ENCODE measurements around the gene MBP. TPM values are rescaled to one million over a fixed set of nuclear protein-coding genes. Genes with fewer than 3 reads are reported as not detected.
A peak's percentile ranks its signal among the peaks of the same experiment; 100 is the strongest.

Gene MBP
- total RNA-seq, 6 experiments from 2014 or later = 0.05 to 0.23 (median 0.12) TPM; not detected in 1

DNA sequence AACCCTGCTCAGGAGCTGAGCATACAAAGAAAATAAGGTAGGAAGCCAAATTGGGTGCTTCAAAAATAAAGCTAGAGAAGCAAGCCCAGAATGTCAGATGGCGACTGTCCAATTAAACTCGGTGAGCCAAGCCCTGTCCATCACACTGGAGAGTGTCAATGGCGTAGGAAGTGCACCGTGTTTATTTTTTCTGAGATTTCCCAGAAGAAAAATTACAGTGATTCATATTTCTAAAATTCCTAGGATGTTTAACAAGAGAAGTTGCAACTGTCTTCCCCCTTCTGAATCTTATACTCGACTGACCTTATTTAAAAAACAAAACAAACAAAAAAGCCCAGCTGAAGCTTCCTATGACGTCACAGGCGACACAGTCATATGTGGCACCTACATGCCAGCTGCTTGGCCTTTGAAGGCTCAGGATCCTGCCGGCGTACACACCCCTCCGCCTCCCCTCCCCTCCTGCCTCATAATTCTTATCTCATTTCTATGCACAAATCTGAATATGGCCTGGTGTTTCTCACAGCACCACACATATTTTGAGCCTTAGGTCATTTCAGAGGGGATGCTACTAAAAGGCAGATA lies 60.8 kb downstream of the MBP start:
- peak; percentile 88 for DNase-seq
- H3K27me3 Mint-ChIP-seq (ENCODE audit: insufficient read depth) = no peaks in the 10 kb centered on the region; the same call in 1 of the 2 replicates
- peaks cover 50% of the 10 kb centered on the region for H3K4me1 Mint-ChIP-seq (ENCODE audit: low read depth)
- TF ChIP-seq CTCF (IDR thresholded peaks at IDR 0.05) = no peak
- H3K4me3 Mint-ChIP-seq = peak overlapping the region; percentile 63
- no peaks in the 10 kb centered on the region for H3K36me3 Mint-ChIP-seq (ENCODE audit: low read depth)
- peak overlapping the region; percentile 87 for H3K27ac Mint-ChIP-seq
- no peaks in the 10 kb centered on the region for H3K9me3 Mint-ChIP-seq

GRCh38 chr18:77071061-77071460 lies 61.5 kb downstream of the MBP start:
- TF ChIP-seq CTCF (IDR thresholded peaks at IDR 0.05) = no peak
- DNase-seq = no peak
- Mint-ChIP-seq H3K4me3 (peak overlapping the region; percentile 63), H3K27me3 (ENCODE audit: insufficient read depth) (no peaks in the 10 kb centered on the region; the same call in 1 of the 2 replicates), H3K36me3 (ENCODE audit: low read depth) (no peaks in the 10 kb centered on the region), H3K4me1 (ENCODE audit: low read depth) (peaks cover 57% of the 10 kb centered on the region), H3K9me3 (no peaks in the 10 kb centered on the region), H3K27ac (peak overlapping the region; percentile 87)

- H3K9me3 Mint-ChIP-seq = no peaks in the 10 kb centered on the region
- no peak for DNase-seq
- H3K27ac Mint-ChIP-seq = peak overlapping the region; percentile 87; the same call in 1 of the 2 replicates
- H3K4me1 Mint-ChIP-seq (ENCODE audit: low read depth) = peaks cover 61% of the 10 kb centered on the region
- H3K36me3 Mint-ChIP-seq (ENCODE audit: low read depth) = no peaks in the 10 kb centered on the region
- no peak overlapping the region for H3K4me3 Mint-ChIP-seq
- H3K27me3 Mint-ChIP-seq (ENCODE audit: insufficient read depth) = no peaks in the 10 kb centered on the region; the same call in 1 of the 2 replicates
- no peak for TF ChIP-seq CTCF (IDR thresholded peaks at IDR 0.05)
These were observed 62.0 kb downstream of the MBP start for GRCh38 chr18:77070627-77071026.

- no peak overlapping the region for H3K4me3 Mint-ChIP-seq
- H3K36me3 Mint-ChIP-seq (ENCODE audit: low read depth) = no peaks in the 10 kb centered on the region
- no peak for DNase-seq
- no peaks in the 10 kb centered on the region; the same call in 1 of the 2 replicates for H3K27me3 Mint-ChIP-seq (ENCODE audit: insufficient read depth)
- TF ChIP-seq CTCF (IDR thresholded peaks at IDR 0.05) = no peak
- H3K9me3 Mint-ChIP-seq = no peaks in the 10 kb centered on the region
- peaks cover 68% of the 10 kb centered on the region for H3K4me1 Mint-ChIP-seq (ENCODE audit: low read depth)
- no peak overlapping the region for H3K27ac Mint-ChIP-seq
These were observed 62.7 kb downstream of the MBP start for GRCh38 chr18:77069931-77070330.

GRCh38 chr18:77069482-77069881 lies 63.1 kb downstream of the MBP start:
- no peak overlapping the region for H3K4me3 Mint-ChIP-seq
- H3K36me3 Mint-ChIP-seq (ENCODE audit: low read depth) = 0 out of 2 replicates have a peak, but pooled peaks cover 1% of the 10 kb centered on the region
- H3K4me1 Mint-ChIP-seq (ENCODE audit: low read depth) = peaks cover 73% of the 10 kb centered on the region
- TF ChIP-seq CTCF (IDR thresholded peaks at IDR 0.05) = no peak
- H3K9me3 Mint-ChIP-seq = no peaks in the 10 kb centered on the region
- no peaks in the 10 kb centered on the region; the same call in 1 of the 2 replicates for H3K27me3 Mint-ChIP-seq (ENCODE audit: insufficient read depth)
- no peak for DNase-seq
- H3K27ac Mint-ChIP-seq = no peak overlapping the region
